Right renal pelvis (tissue), 4 donors: Measurements from ENCODE around the gene CTU2. TPM values are rescaled to one million over a fixed set of nuclear protein-coding genes. Genes with fewer than 3 reads are reported as not detected.
A peak's percentile ranks its signal among the peaks of the same experiment; 100 is the strongest.

Source experiments
- DNase-seq, 4 donors: peaks; one replicate each; pipeline ENCODE4 v3.0.0-alpha.2; 2013; ENCODE audit warnings: low read depth in 4 of 4, low spot score in 3 of 4, missing footprints in 1 of 4
- polyA plus RNA-seq, 4 donors: library from polyadenylated mRNA; unstranded; fragments of 120-200 nt; gene quantifications; one replicate each; pipeline ENCODE4 v1.2.1, GENCODE V29; 2013; ENCODE audit not compliant: insufficient read length in 4 of 4

Gene CTU2
- polyA plus RNA-seq, 4 donors: 10.3 to 17.9 (median 10.8) TPM

- DNase-seq: no peak
Measured at GRCh38 chr16:88681084-88681680, 25.1 kb upstream of the CTU2 start.

- DNase-seq: no peak
Measured at GRCh38 chr16:88681709-88682451, 24.4 kb upstream of the CTU2 start.

GRCh38 chr16:88684569-88685155 is 21.6 kb upstream of the CTU2 start:
- DNase-seq: no peak

GRCh38 chr16:88685156-88686061 is 20.9 kb upstream of the CTU2 start:
- no peak for DNase-seq

GRCh38 chr16:88686062-88686438 is 20.3 kb upstream of the CTU2 start:
- no peak for DNase-seq

DNA sequence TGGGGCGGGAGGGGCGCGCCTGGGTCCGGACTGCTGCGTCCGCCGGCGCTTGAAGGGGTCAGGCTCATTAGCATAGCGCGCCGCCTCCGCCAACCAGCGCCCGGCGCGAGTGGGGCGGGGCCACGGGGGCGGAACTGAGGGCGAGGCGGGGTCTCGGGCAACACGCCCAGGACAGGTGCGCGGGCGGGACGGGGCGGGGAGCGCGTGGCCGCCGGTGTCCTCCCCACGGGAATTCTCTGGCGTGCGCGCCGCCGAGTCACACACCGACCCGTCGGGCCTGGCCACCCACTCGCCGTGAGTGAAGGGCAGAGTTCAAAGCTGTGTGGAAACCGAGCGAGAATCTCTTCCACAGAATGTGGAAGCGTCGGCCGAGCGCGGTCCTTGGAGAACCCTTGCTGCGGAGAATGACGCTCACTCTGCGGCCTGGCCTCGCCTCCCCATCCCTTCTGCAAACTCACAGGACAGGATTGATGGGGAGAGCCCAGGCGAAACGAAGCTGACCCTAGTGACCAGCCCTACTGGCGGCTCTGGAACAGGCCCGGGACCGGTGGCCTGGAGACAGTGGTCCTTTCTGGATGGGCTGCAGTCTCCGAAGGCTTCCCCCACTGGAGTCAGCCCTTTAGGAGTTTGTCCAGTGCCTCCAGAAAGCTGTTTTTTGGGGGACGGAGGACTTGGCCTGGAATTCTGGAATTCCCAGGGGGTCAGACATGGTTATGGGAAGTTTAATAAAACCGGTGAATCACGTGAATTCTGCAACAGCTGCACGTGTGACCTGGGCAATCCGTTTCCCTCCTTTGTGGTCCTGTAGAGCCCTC is 19.7 kb upstream of the CTU2 start, which contains the start of gene SNAI3:
Gene SNAI3 (minus strand): TSS at position 69 of the 815 bp plus-strand sequence. CDS start 101 bp downstream, outside the sequence.
- DNase-seq: peak in 2 of 4 donors; percentile 47 to 55

DNA sequence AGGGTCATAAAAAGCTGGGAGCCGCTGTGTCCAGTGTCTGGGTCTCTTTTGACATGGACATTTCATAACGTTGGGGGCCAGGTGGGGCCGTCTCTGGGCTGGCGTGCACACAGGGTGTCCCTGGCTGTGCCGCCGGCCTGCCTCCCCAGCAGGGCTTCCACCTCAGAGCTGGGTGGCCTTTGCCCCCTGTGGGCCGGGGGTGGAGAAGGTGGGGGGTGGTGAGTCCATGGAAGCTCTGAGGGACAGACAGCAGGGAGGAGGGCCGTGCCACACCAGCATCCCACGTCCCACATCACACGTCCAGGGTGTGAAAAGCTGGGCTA is 19.1 kb upstream of the CTU2 start:
- DNase-seq: no peak

- DNase-seq: no peak
Measured at GRCh38 chr16:88687676-88688012, 18.7 kb upstream of the CTU2 start.

- DNase-seq: no peak
Measured at GRCh38 chr16:88688013-88688778, 18.1 kb upstream of the CTU2 start.

GRCh38 chr16:88690341-88691128 is 15.8 kb upstream of the CTU2 start:
- DNase-seq: no peak

GRCh38 chr16:88691129-88691813 is 15.0 kb upstream of the CTU2 start:
- no peak for DNase-seq

DNA sequence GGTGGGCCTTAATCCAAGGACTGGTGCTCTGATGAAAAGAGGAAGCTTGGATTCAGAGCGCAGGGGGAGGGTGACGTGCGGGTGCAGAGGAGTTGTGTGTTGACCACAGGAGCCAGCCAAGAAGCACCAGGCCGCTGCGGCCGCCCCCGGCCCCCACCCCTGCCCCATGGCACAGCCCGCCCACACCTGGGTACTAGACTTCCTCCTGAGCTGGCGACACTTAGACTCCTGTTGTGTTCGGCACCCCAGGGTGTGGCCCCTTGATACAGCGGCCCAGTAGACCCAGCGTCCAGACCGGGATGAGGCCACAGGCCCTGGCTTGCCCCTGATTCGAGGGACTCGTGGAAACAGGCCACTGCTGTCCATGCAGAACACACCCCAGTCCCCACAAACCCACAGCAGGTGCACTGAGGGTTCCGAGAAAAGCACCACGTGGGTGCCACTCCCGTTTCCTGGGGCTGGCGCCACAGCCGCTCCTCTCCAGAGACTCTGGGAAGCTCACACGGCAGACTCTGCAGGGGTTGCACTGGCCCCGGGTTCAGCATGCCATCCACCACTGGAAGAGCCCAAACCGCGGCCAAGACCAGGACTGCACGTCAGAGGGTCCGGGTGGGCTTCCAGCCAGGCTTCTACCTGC is 14.3 kb upstream of the CTU2 start:
- no peak for DNase-seq

DNA sequence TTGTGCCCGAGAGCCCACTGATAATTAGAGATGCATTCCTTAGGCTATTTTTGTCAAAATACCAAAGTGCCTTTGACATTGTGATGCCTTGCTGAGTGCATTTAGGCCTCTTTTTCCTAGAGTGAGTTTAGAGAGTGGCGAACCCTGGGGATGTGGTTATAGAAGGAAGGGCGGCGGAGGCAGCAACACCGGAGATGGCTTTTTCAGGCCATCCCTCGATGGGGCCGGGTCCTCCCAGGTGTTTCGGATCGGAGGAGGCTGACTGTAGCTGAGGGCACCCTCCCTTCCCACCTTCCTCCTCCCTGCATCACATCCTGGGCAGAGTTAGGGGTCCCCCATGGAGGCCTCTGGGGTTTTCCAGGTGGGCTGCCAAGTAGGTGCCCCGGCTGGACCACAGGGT is 13.4 kb upstream of the CTU2 start:
- DNase-seq: no peak

DNA sequence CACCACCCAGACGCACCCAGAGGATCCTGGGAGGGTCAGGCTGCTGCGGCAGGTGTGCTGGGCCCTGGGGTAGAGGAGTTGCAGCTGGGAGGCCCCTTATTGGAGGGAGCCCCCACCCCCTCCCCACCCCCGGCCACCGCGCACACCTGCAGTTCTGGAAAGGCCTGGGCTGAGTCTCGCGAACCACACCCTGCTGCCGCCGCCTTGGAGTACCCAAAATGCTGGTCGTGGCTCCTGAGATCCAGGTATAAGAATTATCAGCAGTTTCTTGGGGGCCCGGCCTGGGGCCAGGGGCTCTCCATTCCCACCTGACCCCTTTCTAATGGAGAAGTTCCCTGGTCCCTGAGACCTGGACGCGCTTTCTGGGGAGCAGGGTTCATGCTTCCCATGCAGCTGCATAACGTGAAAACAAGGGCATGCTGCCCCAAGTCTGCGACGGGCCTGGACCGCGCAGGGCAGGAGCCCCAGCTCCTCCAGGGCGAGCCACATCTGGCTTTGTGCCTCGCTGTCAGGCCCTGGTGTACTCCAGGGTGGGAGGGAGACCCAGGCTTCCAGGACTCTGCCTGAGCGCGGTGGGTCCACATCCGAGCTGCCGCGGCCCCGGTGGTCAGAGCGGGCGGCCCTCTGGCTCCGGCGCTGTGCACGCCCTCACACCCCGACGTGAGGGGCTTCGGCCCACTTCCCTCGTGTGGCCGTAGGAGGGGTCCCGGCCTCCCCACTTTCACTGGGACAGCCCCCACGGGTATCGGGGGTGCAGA is 12.7 kb upstream of the CTU2 start:
- no peak for DNase-seq

GRCh38 chr16:88694221-88695087 is 11.8 kb upstream of the CTU2 start:
- no peak for DNase-seq

DNA sequence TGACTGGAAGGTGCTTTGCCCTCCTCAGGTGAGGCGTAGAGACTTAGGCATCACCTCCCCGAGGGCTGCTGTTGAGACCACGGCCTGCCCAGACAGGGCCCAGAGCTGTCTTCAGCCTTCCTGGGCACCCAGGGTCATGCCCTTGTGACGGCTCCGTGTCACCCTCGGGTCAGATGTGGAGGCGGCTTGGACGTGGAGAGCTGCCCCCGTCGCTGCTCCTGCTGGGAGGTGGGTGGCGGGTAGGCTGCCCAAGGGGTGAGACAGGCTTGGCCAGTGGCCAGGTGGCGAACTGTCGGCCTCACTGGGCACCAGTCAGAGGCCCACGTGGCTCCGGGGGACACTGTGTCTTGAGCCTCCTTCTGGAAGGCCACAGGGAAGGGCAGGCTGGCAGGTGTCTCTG is 11.1 kb upstream of the CTU2 start:
- DNase-seq: no peak
